Kidney tubule cell (primary cell): Measurements from ENCODE around the gene GCFC2.
"Not testable (repeated sequence)": the region's sequence is repeated elsewhere in the genome, so short reads cannot be mapped to it uniquely, and the experiment has no call there.

Experiments used
- DNase-seq: peaks from one replicate; pipeline ENCODE4 v3.0.0-alpha.2; 2018; ENCODE audit warnings: low spot score

The GCFC2 gene

DNA sequence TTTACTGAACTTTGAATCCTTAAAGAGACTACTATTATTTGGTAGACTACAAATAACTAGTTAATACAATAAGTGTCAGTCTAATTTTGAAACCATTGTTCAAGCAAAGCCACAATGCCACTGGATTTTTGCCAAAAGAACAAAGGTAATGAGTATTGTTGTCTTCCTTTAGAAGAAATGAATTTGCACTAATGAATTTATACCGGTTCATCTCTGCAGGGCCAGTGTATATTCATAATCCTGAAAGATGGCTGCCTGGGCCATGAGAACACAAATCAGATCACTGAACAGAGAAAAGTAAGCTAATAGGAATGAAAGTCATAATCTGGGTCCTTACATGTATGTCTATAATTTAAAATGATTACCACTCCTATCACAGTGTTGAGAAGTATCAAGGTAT is 31.2 kb downstream of the GCFC2 start:
- DNase-seq = no peak

DNA sequence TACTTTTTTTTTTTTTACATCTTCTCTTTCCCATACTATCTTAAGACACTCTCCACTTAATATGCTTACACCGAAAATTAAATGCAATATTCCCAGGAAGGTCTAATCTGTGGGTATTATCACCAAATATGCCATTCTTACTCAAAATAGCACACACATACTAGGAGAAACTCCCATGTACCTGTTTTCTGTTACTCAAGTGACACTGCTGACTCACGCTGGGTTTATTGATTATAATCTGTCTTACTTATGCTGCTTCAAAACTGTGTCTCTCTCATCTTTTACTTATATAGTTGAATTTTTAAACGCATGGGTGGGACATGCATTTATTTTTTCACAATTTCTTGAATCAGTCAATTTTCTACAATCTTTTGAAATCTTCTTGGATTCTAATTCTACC is 34.3 kb downstream of the GCFC2 start:
- no peak for DNase-seq

DNA sequence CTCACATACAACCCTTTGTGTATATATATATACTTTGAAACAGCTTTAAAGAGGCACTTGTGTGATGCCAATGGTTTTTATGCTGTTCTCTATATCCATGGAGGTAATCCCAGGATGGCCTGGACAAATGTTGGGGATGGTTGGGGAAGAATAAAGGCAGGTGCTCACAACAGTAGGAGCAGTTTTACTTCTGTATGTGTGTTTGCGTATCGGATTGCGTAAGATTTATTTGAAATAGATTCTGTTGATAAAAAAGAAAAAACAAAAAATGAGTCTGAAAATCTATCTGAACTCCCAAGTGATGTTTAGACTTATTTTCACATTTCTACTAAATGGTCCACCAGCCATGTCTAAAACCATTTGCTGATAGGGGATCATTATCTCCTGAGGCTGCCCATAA is 34.8 kb downstream of the GCFC2 start:
- no peak for DNase-seq

DNA sequence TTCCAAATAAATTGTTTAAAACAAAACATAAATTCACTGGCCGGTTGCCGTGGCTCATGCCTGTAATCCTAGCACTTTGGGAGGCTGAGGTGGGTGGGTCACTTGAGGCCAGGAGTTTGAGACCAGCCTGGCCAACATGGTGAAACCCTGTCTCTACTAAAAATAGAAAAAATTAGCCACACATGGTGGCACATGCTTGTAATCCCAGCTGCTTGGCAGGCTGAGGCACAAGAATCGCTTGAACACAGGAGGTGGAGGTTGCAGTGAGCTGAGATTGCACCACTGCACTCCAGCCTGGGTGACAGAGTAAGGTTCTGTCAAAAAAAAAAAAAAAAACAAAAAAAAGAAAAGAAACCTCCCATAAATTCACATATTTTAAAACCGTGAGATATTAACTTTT is 35.3 kb downstream of the GCFC2 start:
- DNase-seq = not testable (repeated sequence)

DNA sequence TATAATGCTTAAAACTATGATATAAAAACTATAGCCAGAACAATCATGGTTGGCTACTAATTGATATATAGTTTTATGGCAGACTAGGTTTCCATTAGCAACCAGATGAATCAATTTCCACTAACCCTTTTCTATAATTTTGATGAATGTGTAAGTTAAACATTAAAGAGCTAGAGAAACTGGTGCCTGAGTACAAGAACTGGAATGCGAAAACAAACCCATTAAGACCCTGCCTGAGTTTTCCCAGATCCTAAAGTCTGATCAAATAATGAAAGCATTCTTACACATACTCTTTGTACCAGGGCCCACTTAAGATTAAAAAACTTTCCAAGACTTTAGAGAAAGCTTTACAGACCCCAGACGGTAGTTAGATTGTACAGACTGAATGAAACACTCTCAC is 42.8 kb downstream of the GCFC2 start:
- DNase-seq = peak; percentile 70

DNA sequence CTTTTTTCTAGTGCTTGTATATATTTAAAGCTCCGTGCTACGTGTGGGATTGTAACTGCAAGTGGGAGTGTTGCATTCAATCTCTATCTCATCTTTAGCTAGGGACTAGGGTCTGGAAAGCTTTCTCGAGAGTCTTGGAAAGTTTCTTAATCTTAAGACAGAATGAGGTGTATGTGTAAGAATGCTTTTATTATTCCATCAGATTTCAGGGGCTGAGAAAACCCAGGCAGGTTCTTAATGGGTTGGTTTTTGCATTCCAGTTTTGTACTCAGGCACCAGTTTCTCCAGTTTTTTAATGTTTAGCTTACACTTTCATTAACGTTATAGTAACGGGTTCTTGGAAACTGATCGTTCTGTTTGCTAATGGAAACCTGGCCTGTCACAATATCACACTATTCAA is 43.8 kb downstream of the GCFC2 start:
- DNase-seq = peak; percentile 11

DNA sequence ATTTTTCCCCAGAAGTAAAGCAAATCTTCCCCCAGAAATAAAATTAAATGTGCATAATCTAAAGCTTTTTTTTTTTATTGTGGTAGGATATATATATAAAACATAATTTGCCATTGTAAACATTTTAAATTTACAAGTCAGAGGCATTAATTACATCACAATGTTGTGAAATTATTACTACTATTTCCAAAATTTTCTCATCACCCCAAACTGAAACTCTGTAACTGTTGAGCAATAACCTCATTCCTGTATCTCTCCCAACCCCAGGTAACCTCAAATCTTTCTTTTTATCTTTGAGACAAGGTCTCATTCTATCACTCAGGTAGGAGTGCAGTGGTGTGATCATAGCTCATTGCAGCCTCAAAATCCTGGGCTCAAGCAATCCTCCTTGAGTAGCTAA is 52.9 kb downstream of the GCFC2 start:
- no peak for DNase-seq

DNA sequence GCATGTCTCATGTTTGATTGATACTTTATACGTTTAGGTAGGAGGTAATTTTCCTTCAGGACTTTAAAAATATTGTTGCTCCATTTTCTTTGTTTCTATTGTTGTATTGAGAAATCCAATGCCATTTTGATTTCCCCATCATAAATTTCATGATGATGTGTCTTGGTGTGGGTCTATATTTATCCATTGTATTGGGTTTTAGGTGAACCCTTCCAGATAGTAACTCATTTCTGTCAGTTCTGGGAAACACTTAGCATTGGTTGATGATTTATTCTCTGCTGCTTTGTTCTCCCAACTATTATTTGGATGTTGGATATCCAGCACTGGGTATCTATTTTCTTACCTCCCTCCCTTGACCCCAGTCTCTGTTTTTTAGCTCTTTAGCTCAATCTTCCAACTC is 54.2 kb downstream of the GCFC2 start:
- DNase-seq = no peak

DNA sequence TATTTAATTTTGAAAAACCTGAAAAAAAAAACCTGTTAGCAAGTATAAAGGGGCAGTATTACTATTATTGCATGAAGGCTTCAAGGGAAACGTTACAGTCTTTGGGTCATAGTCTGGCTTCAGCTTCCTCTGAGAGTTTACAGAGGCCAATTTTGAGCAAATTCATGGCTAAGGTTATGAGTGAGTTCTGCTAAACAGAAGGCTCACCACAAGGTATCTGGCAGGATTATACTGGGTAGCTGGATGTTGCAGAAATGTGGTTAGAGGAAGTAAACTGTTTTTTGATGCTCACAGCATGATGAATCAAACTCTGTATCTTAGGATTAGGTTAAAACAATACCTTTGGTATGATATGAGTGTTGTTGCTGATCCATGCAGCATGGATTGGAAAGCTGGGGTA is 54.9 kb downstream of the GCFC2 start:
- no peak for DNase-seq

DNA sequence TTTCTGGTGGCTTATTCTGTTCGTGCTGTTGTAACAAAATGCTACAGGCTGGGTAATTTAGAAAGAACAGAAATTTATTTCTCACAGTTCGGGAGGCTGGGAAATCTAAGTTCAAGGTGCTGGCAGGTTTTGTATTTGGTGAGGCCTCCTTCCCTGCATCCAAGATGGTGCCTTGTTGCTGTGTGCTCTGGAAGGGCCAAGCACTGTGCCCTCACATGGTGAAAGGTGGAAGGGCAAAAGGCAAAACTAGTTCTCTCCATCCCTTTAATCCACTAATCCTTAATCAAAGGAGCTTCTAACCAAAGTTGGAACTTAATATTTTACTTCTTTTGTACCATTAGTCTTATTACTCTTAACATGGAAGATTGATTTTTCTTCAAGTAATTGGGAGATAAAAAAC is 56.7 kb downstream of the GCFC2 start:
- DNase-seq = no peak

DNA sequence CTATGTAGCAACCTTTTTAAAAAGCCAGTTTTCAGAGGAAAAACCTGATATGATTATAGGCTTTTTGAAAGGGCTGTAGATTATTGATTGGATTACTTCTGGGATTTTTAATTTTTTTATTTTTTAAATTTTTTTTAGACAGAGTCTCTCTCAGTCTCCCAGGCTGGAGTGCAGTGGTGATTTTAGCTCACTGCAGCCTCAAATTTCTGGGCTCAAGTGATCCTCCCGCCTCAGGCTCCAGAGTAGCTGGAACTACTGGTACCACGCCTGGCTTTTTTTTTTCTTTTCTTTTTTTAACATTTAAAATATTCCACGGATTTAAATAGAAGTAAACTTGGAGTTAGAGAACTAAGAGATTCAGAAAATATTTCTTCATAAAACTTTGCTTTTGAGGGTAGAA is 62.9 kb downstream of the GCFC2 start:
- DNase-seq = no peak

DNA sequence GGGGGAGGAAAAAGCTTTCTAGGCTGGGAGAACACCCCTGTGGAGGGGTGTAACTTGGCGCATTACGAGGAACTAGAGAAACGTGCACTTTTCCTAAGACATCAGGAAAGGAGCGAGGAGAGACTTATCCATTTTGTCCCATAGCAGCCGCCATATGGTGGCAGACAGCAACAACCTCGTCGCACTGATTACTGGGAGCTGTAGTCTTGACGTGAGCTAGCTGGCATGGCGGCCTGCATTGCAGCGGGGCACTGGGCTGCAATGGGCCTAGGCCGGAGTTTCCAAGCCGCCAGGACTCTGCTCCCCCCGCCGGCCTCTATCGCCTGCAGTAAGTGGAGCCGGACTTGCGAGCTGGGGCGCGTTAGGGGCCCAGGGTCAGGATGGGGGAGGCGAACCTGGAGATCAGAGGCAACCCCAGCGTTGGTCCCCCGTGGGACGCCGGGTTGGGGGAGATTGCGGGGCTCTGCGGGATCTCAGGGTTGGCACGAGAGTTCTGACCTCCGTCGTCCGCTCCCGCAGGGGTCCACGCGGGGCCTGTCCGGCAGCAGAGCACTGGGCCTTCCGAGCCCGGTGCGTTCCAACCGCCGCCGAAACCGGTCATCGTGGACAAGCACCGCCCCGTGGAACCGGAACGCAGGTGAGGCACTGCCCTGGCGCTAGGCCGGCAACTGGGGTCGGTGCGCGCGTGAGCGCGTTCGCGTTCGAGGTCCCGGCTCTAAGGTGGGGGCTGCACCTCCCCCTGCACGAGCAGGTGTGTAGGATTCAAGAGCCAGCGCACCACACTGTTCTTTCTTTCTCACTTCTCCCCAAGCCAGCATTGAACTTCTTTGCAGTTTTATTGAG is 63.9 kb downstream of the GCFC2 start, which contains the start of gene MRPL19:
Gene MRPL19 (plus strand): TSS at position 201 of the 843 bp plus-strand sequence. CDS start 25 bp downstream, at position 226.
- peak; percentile 93 for DNase-seq

DNA sequence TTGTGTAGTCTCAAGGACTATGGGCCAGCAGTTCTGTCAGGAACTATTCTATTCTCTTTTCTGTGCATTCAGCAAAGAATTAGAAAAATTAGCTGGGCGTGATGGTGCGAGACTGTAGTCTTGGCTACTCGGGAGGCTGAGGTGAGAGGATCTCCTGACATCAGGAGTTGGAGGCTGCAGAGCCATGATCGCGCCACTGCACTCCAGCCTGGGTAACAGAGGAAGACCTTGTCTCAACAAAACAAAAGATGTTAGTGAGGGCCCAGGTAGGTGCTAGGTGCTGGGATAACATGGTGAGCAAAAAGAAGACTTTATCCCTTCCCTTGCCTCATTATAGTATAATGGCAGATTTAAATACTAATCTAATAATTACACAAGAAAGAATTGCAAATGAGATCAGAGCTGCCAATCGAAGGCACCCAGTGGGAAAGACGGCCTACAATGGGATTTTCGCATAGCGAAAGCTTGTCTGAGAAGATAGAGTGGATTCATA is 64.6 kb downstream of the GCFC2 start:
- DNase-seq = no peak

DNA sequence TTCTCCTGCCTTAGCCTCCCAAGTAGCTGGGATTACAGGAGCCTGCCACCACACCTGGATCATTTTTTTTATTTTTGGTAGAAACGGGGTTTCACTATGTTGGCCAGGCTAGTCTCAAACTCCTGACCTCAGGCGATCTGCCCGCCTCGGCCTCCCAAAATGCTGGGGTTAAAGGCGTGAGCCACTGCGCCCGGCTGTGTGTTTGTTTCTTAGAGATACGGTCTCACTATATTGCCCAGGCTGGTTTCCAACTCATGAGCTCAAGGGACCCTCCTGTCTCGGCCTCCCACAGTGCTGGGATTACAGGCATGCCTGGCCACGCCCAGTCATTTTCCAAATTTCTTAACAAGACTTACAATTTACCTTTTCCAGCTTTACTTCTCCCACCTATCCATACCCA is 65.1 kb downstream of the GCFC2 start:
- no peak for DNase-seq

DNA sequence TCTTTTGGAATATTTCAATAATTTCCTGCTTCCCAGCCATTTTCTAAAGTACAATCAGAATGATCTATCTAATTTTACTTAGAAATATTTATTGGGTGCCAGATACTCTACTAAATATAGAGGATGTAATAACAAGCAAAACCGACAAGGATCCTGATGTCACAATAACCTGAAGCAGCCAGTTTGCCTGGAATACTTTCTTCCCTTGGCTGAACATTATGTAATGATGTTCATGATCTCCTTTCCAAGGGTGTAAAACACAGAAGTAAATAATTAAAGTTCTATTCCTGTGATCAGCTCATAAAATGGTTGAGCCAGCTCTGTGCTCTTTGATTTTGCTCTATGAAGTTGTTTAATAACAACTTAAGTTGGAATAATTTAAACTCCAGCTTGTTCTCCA is 66.7 kb downstream of the GCFC2 start:
- no peak for DNase-seq

DNA sequence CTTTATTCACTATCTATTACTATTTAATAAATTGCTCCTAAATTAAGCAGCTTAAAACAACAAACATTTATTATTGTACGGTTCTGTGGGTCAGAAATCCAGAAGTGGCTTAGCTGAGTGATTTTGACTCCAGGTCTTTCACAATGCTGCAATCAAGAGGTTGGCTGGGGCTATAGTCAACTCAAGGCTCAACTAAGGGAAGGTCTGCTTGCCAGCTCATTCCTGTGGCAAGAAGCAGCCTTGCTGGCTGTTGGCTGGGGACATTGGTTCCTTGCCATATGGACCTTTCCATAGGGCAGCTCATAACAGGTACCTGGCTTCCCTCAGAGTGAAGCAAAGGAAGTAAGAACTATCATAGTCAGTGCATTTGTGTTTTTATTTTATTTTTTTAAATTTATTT is 69.1 kb downstream of the GCFC2 start:
- no peak for DNase-seq

DNA sequence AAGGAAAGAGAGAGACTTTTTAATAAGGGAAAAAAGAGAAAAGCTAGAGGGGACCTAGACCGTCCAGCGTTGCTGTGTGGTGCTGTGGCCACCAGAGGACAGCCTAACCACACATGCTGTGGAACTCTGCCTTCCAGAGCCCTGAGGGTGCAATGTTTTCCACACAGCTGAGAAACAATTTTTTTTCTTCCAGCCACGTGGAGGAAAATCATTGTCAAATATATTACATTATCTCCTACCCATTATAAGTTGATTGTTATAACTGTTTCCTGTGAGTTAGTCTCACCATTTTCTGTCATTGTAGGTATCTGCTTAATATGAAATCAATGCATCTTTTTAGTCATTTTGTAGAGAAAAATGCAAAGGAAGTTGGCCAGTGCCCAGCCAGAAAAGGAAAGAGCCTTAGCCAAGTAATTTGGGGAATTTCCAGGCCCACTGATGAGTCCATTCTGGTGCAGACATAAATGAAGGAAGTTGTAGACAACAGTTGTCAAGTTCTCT is 70.0 kb downstream of the GCFC2 start:
- peak; percentile 78 for DNase-seq

DNA sequence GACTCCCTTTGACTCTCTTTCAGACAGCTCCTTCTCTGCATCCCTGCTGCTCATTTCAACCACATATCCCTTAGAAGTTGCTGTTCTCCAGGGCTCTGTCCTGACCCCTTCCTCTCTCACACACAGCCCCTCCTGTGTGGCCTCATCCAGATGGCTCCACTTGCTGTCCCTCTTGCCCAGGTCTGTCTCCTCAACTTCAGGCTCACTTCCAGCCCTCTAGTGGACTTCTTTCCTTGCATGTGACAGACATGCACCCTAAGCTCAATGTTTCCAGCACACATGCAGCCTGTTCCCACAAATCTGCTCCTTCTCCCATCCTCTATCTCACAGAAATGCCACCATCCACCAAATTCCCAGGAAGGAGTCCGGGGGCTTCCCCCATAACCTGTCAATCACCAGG is 73.1 kb downstream of the GCFC2 start:
- DNase-seq = no peak

DNA sequence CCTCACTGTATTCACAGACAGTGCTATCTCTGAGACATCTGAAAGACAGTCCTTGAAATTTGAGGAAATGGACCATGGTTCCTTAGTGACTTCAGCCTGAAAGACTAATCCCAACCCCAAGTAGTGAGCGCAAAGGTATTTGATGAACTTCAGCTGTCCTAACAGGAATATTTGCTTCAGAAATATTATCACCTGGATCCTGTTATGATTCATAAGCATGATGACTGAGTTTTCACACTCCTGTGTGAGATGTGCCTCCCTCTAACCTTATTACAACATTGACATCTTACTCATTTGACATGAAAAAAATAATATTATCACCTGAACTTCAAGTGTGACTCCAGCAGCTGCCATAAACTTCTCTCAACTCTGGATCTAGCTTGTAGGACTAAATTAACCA is 75.8 kb downstream of the GCFC2 start:
- DNase-seq = peak; percentile 26

DNA sequence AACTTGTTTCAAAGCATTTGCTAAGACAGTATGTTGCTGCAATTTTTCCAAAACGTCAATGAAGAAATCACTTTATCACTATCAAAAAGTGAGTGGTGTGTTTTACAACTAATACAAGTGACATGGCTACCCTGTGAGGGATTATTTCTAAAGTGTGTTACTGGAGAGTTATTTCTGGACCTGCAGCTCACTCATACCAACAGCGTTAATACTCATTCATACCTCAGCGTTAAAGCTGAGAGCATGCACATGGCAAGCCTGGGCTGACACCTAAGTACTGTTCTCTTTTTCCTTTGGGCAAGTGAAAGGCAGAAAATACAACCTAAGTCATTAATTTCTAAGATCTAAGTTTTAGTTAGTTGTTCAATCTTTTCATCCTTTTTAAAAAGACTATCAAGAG is 77.1 kb downstream of the GCFC2 start:
- no peak for DNase-seq

DNA sequence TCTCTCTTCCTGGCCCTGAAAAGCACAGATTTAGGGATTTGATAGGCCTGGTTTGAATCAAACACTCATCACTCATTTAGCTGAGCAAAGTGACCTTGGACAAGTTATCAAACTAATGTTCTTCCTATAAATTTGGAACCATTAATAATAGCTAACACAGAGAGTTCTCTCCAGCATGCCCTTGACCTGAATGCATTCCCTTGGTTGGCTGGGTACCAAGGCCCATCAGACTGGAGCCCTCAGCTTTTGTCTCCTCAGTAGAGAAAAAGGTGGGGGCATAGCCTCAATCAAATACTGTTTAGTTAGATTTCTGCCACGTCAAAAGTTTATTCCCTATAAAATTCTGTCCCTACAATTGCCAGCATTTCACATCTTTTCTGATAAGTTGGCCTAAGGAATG is 77.9 kb downstream of the GCFC2 start:
- no peak for DNase-seq

DNA sequence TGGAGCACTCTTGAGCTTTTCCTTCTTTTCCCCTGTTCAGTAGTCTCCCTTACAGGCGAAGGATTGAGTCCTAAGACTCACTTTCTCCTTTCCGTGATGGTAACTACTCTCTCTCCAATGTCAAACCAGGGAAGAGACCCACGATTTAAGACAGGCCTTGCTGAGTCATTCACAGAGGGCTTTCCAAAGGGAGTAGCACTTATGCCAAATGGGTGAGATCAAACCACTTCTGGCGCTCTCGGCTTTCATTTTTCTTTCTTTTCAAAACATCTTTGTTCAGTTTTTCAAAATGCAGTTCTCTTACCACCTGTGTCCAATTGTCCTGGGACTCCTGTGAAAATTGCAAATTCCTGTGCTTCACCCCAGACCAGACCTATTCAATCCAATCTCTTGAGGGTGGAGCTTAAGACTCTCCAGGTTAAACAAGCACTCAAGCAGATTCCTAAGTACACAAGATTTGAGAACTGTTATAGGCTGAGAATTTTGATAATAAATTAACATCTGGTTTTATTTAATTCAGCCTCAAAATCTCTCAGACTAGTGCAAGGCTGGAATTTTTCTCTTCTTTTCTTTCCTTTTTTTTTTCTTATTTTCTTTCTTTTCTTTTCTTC is 78.5 kb downstream of the GCFC2 start:
- no peak for DNase-seq

DNA sequence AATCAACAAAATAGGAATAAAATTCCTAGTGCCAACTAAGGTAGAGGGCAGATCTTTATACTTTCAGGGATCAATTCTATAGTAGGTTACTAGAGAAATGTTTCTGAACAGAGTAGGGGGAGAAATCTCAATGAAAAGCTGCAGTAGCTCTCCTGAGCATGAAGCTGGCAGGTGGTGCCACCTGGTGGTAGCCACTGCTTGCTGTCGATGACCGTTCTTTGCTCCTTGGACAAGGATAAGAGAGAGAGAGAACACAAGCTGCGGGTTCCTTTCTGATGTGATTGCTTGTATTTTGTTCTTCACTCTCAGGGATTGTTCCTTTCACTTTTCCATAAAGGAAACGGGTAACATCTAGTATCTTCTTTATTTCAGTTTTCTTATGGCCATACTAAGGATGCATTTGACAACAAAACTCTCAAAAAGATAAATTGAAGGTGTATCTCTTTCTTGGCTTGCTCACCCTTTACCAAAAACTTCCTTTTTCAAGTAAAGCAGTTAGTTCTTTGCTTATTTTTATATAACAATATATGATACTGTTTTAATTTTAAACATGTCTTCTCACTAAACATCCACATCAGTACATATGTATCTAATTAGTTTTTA is 82.7 kb downstream of the GCFC2 start:
- DNase-seq = peak; percentile 77
